Spleen (tissue), 11 donors: ENCODE data around the gene HMSD. TPM values are rescaled to one million over a fixed set of nuclear protein-coding genes. Genes with fewer than 3 reads are reported as not detected.

Experiments
- DNase-seq: peaks from one replicate; pipeline ENCODE4 v3.0.0-alpha.2; 2020
- H3K27ac ChIP-seq, 8 donors: fragments of 200-600 bp; sonication (generic) in 7 of 8; 1 replicate in 4 of 8; 2 replicates in 4 of 8; pipeline versions ENCODE4 v1.5.0 to v1.8.0; 2016 to 2021; ENCODE audit warnings: inconsistent platforms in 4 of 8, mild to moderate bottlenecking in 4 of 8, moderate library complexity in 1 of 8
- H3K27me3 ChIP-seq, 7 donors: fragments of 200-600 bp; sonication (generic) in 6 of 7; replicated peaks in 1 of 7; 1 replicate in 4 of 7; 2 replicates in 3 of 7; pipeline versions ENCODE4 v1.5.0 to v1.8.0; 2016 to 2021; ENCODE audit warnings: inconsistent platforms in 3 of 7, mild to moderate bottlenecking in 1 of 7
- H3K36me3 ChIP-seq, 6 donors: fragments of 200-600 bp; sonication (generic) in 5 of 6; 1 replicate in 4 of 6; 2 replicates in 2 of 6; pipeline versions ENCODE4 v1.5.0 to v1.8.0; 2016 to 2021; ENCODE audit warnings: inconsistent platforms in 2 of 6
- H3K4me1 ChIP-seq, 6 donors: fragments of 200-600 bp; sonication (generic) in 5 of 6; 1 replicate in 3 of 6; 2 replicates in 3 of 6; pipeline versions ENCODE4 v1.5.0 to v1.8.0; 2016 to 2021; ENCODE audit warnings: inconsistent platforms in 3 of 6
- H3K4me3 ChIP-seq, 8 donors: fragments of 200-600 bp; sonication (generic) in 7 of 8; 1 replicate in 4 of 8; 2 replicates in 4 of 8; pipeline versions ENCODE4 v1.5.0 to v1.8.0; 2016 to 2021; ENCODE audit warnings: inconsistent platforms in 4 of 8, mild to moderate bottlenecking in 4 of 8, moderate library complexity in 2 of 8
- H3K9me3 ChIP-seq, 8 donors: fragments of 200-600 bp; sonication (generic) in 7 of 8; 1 replicate in 4 of 8; 2 replicates in 4 of 8; pipeline versions ENCODE4 v1.5.0 to v1.8.0; 2016 to 2021; ENCODE audit warnings: inconsistent platforms in 4 of 8
- POLR2A ChIP-seq, 3 donors: fragments of 450-650 bp; IDR thresholded peaks; one replicate each; pipeline ENCODE4 v1.5.1; 2017; ENCODE audit warnings: antibody characterized with exemption in 3 of 3, mild to moderate bottlenecking in 1 of 3
- POLR2AphosphoS5 ChIP-seq, 3 donors: sonication (generic); formaldehyde crosslinking; IDR thresholded peaks; one replicate each; pipeline ENCODE4 v1.5.1; 2017; ENCODE audit warnings: antibody characterized with exemption in 3 of 3
- WGBS, 5 donors: extraction: QIAGEN DNeasy Blood & Tissue Kit in 3 of 5; methylation state at CpG; one replicate each; pipeline versions ENCODE4 v1.1.5 to v1.1.7; 2013 to 2018; 5-methylcytosine and 5-hydroxymethylcytosine counted together
- intact Hi-C: fragments of 100-400 bp; cut with DNase I; formaldehyde crosslinking; loops from one replicate; pipeline ENCODE4 v1.15.0; 2023; ENCODE audit warnings: low total_unique reads
- polyA plus RNA-seq, 3 donors: library from polyadenylated mRNA; stranded (reverse); fragments of 200-250 nt; gene quantifications; one replicate each; pipeline ENCODE4 v1.2.1, GENCODE V29; 2013
- total RNA-seq, 7 donors: library from RNA; depleted of rRNA in 3 of 7; stranded (reverse); fragments of >200 nt in 3 of 7; fragmentation: NEBNext Ultra II Directional in 4 of 7; extraction: Animal tissue kit (Norgen Biotek cat#: 25700) in 4 of 7; gene quantifications; one replicate each; pipeline versions ENCODE4 v1.1.0 to v1.2.1, GENCODE V29; 2016 to 2021
- TF ChIP-seq, protein P1 (sequence below), 11 experiments: fragments of 200-600 bp in 7 of 11; fragments of 450-650 bp in 4 of 11; sonication (generic) in 4 of 11; IDR thresholded peaks in 8 of 11; conservative IDR thresholded peaks in 3 of 11; 1 replicate in 7 of 11; 2 replicates in 4 of 11; pipeline versions ENCODE4 v1.4.0 to v1.8.0; 2016 to 2021; ENCODE audit warnings: antibody characterized with exemption in 11 of 11, inconsistent platforms in 4 of 11, mild to moderate bottlenecking in 1 of 11
- donor health status: healthy with polysubstance abuse.
- donor health status: DM: no; HTN: no; CAD: no; lungs with moderate emphysema.
- donor health status: DM: no; HTN: no; CAD: no.
- donor health status: Bipolar disorder and iron deficiency.
- donor health status: healthy.
- donor health status: DM: no; HTN: no; CAD: no.
- donor health status: DM: yes; HTN: yes; CAD: no.

HMSD gene
- total and polyA plus RNA-seq, 10 donors: 0.23 to 2.2 (median 0.62) TPM; not detected in 3

DNA sequence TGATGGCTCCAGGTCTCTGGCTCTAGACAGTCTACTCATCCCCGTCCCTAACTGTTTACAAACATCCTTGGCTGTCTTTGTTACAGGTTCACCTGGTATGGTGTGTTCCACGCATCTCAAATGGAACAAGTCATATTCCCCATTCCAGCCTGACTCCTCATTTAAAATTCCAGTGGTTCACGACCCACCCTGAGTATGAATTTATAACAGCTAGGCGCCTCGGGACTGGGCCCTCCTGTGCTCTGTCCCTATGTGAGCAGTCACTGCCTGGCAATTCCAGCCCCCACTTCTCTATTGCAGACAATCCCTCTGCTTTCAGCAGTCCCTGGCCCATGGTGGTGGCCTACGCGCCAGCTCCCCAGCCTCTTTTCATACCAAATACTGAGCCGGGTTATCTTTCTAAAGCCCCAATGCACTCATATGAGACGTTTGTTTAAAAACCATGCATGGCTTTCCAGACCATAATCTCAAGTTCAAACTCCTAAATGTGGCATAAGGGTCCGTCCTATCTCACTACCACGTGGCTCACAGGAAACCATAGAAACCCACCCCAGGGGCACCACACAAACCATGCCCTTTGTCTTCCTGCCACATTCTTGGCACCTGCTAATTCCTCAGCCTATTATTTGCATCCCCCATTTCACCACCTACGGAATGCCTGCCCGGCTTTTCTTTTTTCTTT lies 22.4 kb downstream of the HMSD start:
- Histone ChIP-seq H3K4me1 (peaks cover 15 to 60% (median 36%) of the 10 kb centered on the region in 6 donors), H3K36me3 (no peaks in the 10 kb centered on the region), H3K27me3 (no peaks in the 10 kb centered on the region), H3K9me3 (no peaks in the 10 kb centered on the region), H3K4me3 (peak overlapping the region in 5 of 8 donors; percentile 71 to 89 (median 85)), H3K27ac (peak overlapping the region in 7 of 8 donors; percentile 95 to 99 (median 98))
- WGBS, 5 donors: 50 to 74% (median 62%) methylated on average over 13 of the region's 13 CpGs
- TF ChIP-seq, protein P1, sequence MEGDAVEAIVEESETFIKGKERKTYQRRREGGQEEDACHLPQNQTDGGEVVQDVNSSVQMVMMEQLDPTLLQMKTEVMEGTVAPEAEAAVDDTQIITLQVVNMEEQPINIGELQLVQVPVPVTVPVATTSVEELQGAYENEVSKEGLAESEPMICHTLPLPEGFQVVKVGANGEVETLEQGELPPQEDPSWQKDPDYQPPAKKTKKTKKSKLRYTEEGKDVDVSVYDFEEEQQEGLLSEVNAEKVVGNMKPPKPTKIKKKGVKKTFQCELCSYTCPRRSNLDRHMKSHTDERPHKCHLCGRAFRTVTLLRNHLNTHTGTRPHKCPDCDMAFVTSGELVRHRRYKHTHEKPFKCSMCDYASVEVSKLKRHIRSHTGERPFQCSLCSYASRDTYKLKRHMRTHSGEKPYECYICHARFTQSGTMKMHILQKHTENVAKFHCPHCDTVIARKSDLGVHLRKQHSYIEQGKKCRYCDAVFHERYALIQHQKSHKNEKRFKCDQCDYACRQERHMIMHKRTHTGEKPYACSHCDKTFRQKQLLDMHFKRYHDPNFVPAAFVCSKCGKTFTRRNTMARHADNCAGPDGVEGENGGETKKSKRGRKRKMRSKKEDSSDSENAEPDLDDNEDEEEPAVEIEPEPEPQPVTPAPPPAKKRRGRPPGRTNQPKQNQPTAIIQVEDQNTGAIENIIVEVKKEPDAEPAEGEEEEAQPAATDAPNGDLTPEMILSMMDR (IDR thresholded peaks at IDR 0.05 in 8 of 11, conservative IDR thresholded peaks at IDR 0.05 in 3 of 11): no peak
- TF ChIP-seq POLR2A (IDR thresholded peaks at IDR 0.05) (no peak), POLR2AphosphoS5 (IDR thresholded peaks at IDR 0.05) (no peak)
- DNase-seq: no peak
- intact Hi-C loops: no loop called here

GRCh38 chr18:63972002-63972376 lies 22.9 kb downstream of the HMSD start:
- WGBS, 5 donors: 44 to 73% (median 65%) methylated on average over 5 of the region's 5 CpGs
- no peaks in the 10 kb centered on the region for H3K9me3 ChIP-seq
- H3K27me3 ChIP-seq: no peaks in the 10 kb centered on the region
- intact Hi-C loops: no loop called here
- DNase-seq: no peak
- no peak overlapping the region for H3K4me3 ChIP-seq
- peak overlapping the region in 1 of 8 donors; percentile 99 for H3K27ac ChIP-seq
- no peak for TF ChIP-seq POLR2AphosphoS5 (IDR thresholded peaks at IDR 0.05)
- no peak for TF ChIP-seq POLR2A (IDR thresholded peaks at IDR 0.05)
- TF ChIP-seq, protein P1 (IDR thresholded peaks at IDR 0.05 in 8 of 11, conservative IDR thresholded peaks at IDR 0.05 in 3 of 11): no peak
- H3K4me1 ChIP-seq: peaks cover 15 to 66% (median 39%) of the 10 kb centered on the region in 6 donors
- no peaks in the 10 kb centered on the region for H3K36me3 ChIP-seq

DNA sequence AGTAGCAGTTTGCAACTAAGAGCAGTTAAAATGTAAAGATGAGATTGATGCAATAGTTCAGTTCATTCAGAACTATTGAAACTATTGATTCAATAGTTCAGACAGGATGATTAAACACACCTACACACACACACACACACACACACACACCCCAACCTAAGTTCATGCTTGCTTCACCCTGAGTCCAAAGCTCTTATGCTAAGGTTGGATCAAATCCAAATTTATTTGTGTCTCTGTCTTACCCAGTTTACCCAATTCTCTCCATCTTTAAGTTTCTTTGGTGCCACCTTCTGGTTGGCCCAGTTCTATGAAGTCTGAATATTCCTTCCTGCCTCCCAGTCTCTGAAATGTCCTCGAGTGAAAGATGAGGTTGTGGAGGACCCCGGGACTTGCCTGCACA lies 25.9 kb downstream of the HMSD start:
- no peak for DNase-seq
- TF ChIP-seq, protein P1 (IDR thresholded peaks at IDR 0.05 in 8 of 11, conservative IDR thresholded peaks at IDR 0.05 in 3 of 11): peak in 1 of 11 experiments; percentile 12
- TF ChIP-seq POLR2A (IDR thresholded peaks at IDR 0.05): no peak
- H3K27ac ChIP-seq: peak overlapping the region in 6 of 8 donors; percentile 23 to 64 (median 47)
- 24 to 50% (median 44%) methylated on average over 2 of the region's 2 CpGs for WGBS, 5 donors
- H3K36me3 ChIP-seq: peaks cover 0 to 3% (median 0%) of the 10 kb centered on the region in 6 donors
- no peaks in the 10 kb centered on the region for H3K9me3 ChIP-seq
- intact Hi-C loops: no loop called here
- peaks cover 12 to 78% (median 44%) of the 10 kb centered on the region in 6 donors for H3K4me1 ChIP-seq
- no peak overlapping the region for H3K4me3 ChIP-seq
- H3K27me3 ChIP-seq: no peaks in the 10 kb centered on the region

DNA sequence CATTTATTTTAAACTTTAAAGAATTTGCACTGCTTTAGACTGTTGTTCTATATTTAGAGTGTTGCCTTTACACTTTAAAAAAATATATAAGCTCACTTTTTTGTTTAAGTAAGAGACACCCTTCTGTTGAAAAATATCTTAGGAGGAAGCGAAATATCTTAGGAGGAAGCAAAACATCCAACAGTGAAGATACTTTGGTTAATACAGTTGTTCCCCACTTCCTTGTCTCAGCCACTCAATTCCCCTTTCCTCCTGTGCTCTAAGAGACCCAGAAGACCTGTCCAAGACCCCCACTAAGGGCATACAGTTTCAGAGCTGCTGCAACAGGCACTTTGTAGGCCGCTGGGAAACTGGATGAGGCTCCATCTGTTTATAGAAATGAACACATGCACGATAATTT lies 26.5 kb downstream of the HMSD start:
- peak overlapping the region in 6 of 8 donors; percentile 23 to 64 (median 47) for H3K27ac ChIP-seq
- intact Hi-C loops: no loop called here

More for the DNA sequence above, 26.5 kb downstream of the HMSD start:
- peaks cover 12 to 83% (median 46%) of the 10 kb centered on the region in 6 donors for H3K4me1 ChIP-seq
- no peaks in the 10 kb centered on the region for H3K9me3 ChIP-seq
- 34 to 56% (median 45%) methylated on average over 3 of the region's 3 CpGs for WGBS, 5 donors
- H3K36me3 ChIP-seq: peaks cover 0 to 9% (median 0%) of the 10 kb centered on the region in 6 donors
- DNase-seq: no peak
- H3K4me3 ChIP-seq: no peak overlapping the region
- H3K27me3 ChIP-seq: no peaks in the 10 kb centered on the region
- TF ChIP-seq, protein P1 (IDR thresholded peaks at IDR 0.05 in 8 of 11, conservative IDR thresholded peaks at IDR 0.05 in 3 of 11): peak in 1 of 11 experiments; percentile 4
- TF ChIP-seq POLR2AphosphoS5 (IDR thresholded peaks at IDR 0.05): no peak
